Measurements from ENCODE around the gene BIN2.
A peak's percentile ranks its signal among the peaks of the same experiment; 100 is the strongest.
"Not testable (repeated sequence)": the region's sequence is repeated elsewhere in the genome, so short reads cannot be mapped to it uniquely, and the experiment has no call there.

Gene BIN2

DNA sequence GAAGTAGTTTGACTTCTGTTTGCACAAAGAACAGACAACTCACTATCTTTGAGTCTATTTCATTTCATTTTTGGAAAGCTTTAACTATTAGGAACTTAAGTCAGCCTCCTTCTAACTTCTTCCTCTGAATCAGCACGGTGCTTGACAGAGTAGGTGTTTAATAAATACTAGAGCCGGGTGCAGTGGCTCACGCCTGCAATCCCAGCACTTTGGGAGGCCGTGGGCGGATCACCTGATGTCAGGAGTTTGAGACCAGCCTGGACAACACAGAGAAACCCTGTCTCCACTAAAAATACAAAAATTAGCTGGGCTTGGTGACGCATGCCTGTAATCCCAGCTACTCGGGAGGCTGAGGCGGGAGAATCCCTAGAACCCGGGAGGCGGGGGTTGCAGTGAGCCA, 23.2 kb downstream of the BIN2 start:
- not testable (repeated sequence) for H3K27ac ChIP-seq (ENCODE audit: low read depth, low read length); H3K4me3 ChIP-seq (ENCODE audit: low read depth in 1 of 2, low read length in 2 of 2); H3K27me3 ChIP-seq (ENCODE audit: control insufficient read depth in 1 of 2, insufficient read depth in 2 of 2, low read length in 2 of 2); H3K36me3 ChIP-seq (ENCODE audit: insufficient read depth, low read length); H3K9ac ChIP-seq (ENCODE audit: low read length); H3K9me3 ChIP-seq (ENCODE audit: low read length); H3K4me1 ChIP-seq (ENCODE audit: insufficient read depth, low read length)

DNA sequence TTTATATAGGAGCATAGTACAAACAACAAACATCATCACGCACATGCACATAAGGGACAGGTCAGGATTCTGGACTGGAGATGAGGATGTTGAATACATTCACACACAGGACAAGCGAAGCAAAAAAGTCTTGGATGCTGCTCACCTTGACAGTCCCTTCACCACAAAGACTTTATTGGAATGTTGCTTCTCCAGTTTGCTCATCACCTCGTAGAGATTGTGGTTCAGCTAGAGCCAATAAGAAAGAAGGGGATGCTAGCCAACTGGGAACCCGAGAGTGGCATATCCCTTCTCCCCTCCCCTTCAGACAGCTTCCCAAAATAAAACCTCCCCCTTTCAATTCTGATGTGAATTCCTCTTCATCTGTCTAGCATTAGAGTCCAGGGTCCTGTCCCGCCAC, 28.3 kb downstream of the BIN2 start:
- Histone ChIP-seq H3K27me3 (ENCODE audit: control insufficient read depth in 1 of 2, insufficient read depth in 2 of 2, low read length in 2 of 2) (no peaks in the 10 kb centered on the region), H3K4me1 (ENCODE audit: insufficient read depth, low read length) (no peaks in the 10 kb centered on the region), H3K9me3 (ENCODE audit: low read length) (no peaks in the 10 kb centered on the region), H3K4me3 (ENCODE audit: low read depth in 1 of 2, low read length in 2 of 2) (no peak overlapping the region), H3K36me3 (ENCODE audit: insufficient read depth, low read length) (no peaks in the 10 kb centered on the region), H3K27ac (ENCODE audit: low read depth, low read length) (no peak overlapping the region), H3K9ac (ENCODE audit: low read length) (no peak overlapping the region)

DNA sequence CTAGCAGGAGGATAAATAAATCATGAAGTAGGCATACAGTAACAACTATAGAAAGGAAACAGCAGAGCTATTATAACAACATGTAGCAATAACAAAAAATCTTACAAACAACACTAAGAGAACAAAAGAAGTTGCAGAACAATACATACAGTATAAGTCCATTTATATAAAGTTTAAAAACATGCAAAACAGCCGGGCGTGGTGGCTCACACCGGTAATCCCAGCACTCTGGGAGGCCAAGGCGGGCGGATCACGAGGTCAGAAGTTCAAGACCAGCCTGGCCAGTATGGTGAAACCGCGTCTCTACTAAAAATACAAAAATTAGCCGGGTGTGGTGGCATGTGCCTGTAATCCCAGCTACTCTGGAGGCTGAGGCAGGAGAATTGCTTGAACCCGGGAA, 29.9 kb downstream of the BIN2 start:
- not testable (repeated sequence) for H3K9ac ChIP-seq (ENCODE audit: low read length); H3K27ac ChIP-seq (ENCODE audit: low read depth, low read length); H3K27me3 ChIP-seq (ENCODE audit: control insufficient read depth in 1 of 2, insufficient read depth in 2 of 2, low read length in 2 of 2); H3K36me3 ChIP-seq (ENCODE audit: insufficient read depth, low read length); H3K4me3 ChIP-seq (ENCODE audit: low read depth in 1 of 2, low read length in 2 of 2); H3K4me1 ChIP-seq (ENCODE audit: insufficient read depth, low read length); H3K9me3 ChIP-seq (ENCODE audit: low read length)

DNA sequence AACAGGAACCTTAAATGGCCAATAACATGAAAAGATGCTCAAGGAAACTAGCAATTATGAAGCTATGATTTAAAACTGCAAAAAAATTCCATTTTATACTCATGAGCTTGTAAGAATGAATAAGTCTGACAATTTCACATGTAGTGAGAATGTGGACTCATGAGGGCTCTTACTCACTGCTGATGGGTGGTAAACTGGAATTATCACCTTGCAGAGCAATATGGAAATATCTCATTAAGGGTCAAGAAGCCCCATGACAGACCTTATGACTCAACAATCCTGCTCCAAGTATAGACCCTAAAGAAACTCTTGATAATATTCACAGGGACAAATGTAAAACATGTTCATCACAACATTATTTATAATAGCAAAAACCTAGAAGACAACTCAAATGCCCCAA, 30.3 kb downstream of the BIN2 start:
- H3K9ac ChIP-seq (ENCODE audit: low read length): no peak overlapping the region
- no peaks in the 10 kb centered on the region for H3K9me3 ChIP-seq (ENCODE audit: low read length)
- no peaks in the 10 kb centered on the region for H3K4me1 ChIP-seq (ENCODE audit: insufficient read depth, low read length)
- H3K27ac ChIP-seq (ENCODE audit: low read depth, low read length): no peak overlapping the region
- no peaks in the 10 kb centered on the region for H3K36me3 ChIP-seq (ENCODE audit: insufficient read depth, low read length)
- H3K4me3 ChIP-seq (ENCODE audit: low read depth in 1 of 2, low read length in 2 of 2): no peak overlapping the region
- no peaks in the 10 kb centered on the region for H3K27me3 ChIP-seq (ENCODE audit: control insufficient read depth in 1 of 2, insufficient read depth in 2 of 2, low read length in 2 of 2)

DNA sequence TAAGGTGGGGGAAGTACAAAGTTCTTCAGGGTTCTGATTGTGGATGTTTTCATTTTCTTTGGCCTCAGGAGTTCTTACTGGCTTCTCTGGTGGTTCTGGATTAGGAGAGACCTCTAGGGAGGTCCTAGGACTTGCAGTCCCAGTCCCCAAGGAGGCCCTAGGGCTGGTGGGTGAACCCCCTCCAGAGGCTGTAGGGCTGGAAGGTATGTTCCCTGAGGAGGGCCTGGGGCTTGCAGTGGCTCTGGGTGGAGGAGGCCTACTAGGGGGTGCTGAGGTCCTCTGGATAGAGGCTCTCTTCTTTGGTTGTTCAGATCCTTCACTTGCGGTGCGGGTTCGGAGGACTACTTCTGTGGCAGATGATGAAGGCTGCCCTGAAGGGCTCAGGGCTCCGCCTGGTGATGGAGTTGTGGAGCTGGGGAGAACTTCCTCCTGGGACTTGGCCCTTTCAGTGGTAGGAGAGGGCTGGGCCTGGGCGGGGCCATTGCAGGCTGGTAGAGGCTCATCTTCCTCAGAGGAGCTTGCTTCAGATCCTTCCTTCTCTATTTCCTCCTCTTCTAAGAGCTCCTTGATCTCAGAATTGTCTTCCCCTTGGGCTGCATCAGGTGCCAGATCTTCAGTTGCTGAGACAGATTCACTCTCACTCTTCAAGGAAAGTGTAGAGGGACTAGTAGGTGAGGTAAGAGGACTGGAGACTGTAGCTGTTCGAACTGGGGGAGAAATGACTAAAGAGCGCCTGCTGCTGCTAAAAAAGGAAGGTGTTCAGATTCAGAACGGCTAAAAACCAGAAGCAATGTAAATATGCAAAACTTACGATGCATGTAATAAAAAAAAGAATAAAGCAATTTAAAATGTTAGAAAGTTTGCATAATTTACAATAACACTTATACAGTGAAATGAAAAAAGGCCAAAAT, 32.1 kb downstream of the BIN2 start:
- H3K27ac ChIP-seq (ENCODE audit: low read depth, low read length): not testable (repeated sequence)

DNA sequence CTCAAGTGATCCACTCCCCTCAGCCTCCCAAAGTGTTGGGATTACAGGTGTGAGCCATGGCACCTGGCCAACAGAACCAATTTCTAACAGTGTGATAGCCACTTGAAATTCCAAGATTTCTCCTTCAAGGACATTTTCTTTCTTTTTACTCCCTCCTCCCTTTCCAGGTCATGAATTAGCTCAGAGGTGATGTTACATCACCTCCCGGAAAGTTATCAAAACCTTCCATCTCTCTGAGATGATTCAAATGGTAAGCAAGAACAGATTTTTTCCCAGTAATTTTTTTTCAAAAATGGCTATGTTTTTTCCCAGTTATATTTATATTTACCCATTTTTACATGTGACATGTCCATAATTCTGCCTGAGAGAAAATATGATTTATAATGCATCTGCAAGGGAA, 38.1 kb downstream of the BIN2 start:
- Histone ChIP-seq H3K27ac (ENCODE audit: low read depth, low read length) (no peak overlapping the region), H3K9me3 (ENCODE audit: low read length) (no peaks in the 10 kb centered on the region), H3K4me3 (ENCODE audit: low read depth in 1 of 2, low read length in 2 of 2) (no peak overlapping the region), H3K4me1 (ENCODE audit: insufficient read depth, low read length) (no peaks in the 10 kb centered on the region), H3K9ac (ENCODE audit: low read length) (no peak overlapping the region), H3K27me3 (ENCODE audit: control insufficient read depth in 1 of 2, insufficient read depth in 2 of 2, low read length in 2 of 2) (no peaks in the 10 kb centered on the region), H3K36me3 (ENCODE audit: insufficient read depth, low read length) (no peaks in the 10 kb centered on the region)

More for the DNA sequence above, 32.1 kb downstream of the BIN2 start:
- not testable (repeated sequence) for H3K36me3 ChIP-seq (ENCODE audit: insufficient read depth, low read length); H3K9me3 ChIP-seq (ENCODE audit: low read length); H3K27me3 ChIP-seq (ENCODE audit: control insufficient read depth in 1 of 2, insufficient read depth in 2 of 2, low read length in 2 of 2); H3K4me3 ChIP-seq (ENCODE audit: low read depth in 1 of 2, low read length in 2 of 2); H3K9ac ChIP-seq (ENCODE audit: low read length); H3K4me1 ChIP-seq (ENCODE audit: insufficient read depth, low read length)

DNA sequence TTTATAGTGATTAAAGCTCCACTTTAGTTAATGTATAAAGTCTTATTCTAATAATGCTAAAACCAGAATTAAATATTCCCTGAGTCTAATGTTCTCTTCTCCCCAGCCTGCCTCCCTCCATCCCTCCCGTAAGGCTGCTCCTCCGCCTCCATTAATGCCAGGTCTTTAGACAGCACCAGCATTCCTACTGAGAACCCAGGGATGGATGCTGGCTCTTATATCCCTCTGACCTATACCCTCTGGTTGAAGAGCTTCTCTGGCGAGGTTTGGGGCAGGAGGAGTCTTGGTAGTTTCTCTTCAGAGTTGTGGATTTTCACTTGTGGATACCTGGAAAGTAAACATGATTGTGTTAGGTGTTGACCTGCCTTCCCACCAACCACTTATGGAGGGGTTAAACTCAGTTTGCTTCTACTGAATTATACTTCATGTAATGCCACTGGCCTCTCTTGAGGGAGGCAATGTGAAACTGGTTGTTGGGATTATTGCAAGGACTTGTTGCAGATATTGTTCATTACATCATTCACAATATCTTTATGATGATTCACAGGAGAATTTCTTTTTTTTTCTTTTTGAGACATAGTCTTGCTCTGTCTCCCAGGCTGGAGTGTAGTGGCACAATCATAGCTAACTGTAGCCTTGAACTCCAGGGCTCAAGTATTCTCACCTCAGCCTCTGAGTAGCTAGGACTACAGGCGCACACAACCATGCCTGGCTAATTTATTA, 42.6 kb downstream of the BIN2 start:
- no peaks in the 10 kb centered on the region for H3K36me3 ChIP-seq (ENCODE audit: insufficient read depth, low read length)
- H3K4me3 ChIP-seq (ENCODE audit: low read depth in 1 of 2, low read length in 2 of 2): no peak overlapping the region
- no peak overlapping the region for H3K27ac ChIP-seq (ENCODE audit: low read depth, low read length)
- no peak overlapping the region for H3K9ac ChIP-seq (ENCODE audit: low read length)
- no peaks in the 10 kb centered on the region for H3K27me3 ChIP-seq (ENCODE audit: control insufficient read depth in 1 of 2, insufficient read depth in 2 of 2, low read length in 2 of 2)
- no peaks in the 10 kb centered on the region for H3K4me1 ChIP-seq (ENCODE audit: insufficient read depth, low read length)
- H3K9me3 ChIP-seq (ENCODE audit: low read length): no peaks in the 10 kb centered on the region

DNA sequence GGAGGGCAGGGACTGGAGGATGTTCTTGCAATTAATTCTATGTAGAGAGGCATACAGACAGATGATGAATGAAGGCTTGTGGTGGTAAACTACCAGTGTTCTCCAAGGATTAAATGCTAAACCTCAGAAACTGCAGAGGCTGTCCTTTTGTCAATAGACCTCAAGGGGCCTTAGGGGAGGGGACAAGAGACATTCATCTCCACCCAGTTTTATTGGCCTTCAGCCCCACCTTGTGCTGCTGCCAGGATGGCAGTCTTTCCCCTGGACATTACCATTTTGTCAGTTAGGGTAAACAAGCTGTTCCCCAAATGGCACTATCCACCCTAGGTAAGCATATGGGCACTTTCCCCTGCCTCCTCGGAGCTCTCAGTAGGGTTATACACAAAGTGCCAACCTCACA, 48.9 kb downstream of the BIN2 start:
- Histone ChIP-seq H3K4me3 (ENCODE audit: low read depth in 1 of 2, low read length in 2 of 2) (no peak overlapping the region), H3K27me3 (ENCODE audit: control insufficient read depth in 1 of 2, insufficient read depth in 2 of 2, low read length in 2 of 2) (no peaks in the 10 kb centered on the region), H3K27ac (ENCODE audit: low read depth, low read length) (no peak overlapping the region), H3K9ac (ENCODE audit: low read length) (no peak overlapping the region), H3K36me3 (ENCODE audit: insufficient read depth, low read length) (no peaks in the 10 kb centered on the region), H3K4me1 (ENCODE audit: insufficient read depth, low read length) (no peaks in the 10 kb centered on the region), H3K9me3 (ENCODE audit: low read length) (no peaks in the 10 kb centered on the region)

DNA sequence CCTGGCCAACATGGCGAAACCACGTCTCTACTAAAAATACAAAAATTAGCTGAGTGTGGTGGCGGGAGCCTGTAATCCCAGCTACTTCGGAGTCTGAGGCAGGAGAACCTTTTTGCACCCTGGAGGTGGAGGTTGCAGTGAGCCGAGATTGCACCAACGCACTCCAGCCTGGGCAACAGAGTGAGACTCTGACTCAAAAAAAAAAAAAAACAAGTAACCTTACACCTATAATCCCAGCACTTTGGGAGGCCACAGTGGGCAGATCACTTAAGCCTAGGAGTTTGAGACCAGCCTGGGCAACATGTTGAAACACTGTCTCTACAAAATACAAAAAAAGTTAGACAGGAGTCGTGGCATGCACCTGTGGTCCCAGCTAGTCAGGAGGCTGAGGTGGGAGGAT, 51.2 kb downstream of the BIN2 start:
- not testable (repeated sequence) for H3K4me1 ChIP-seq (ENCODE audit: insufficient read depth, low read length); H3K4me3 ChIP-seq (ENCODE audit: low read depth in 1 of 2, low read length in 2 of 2)

DNA sequence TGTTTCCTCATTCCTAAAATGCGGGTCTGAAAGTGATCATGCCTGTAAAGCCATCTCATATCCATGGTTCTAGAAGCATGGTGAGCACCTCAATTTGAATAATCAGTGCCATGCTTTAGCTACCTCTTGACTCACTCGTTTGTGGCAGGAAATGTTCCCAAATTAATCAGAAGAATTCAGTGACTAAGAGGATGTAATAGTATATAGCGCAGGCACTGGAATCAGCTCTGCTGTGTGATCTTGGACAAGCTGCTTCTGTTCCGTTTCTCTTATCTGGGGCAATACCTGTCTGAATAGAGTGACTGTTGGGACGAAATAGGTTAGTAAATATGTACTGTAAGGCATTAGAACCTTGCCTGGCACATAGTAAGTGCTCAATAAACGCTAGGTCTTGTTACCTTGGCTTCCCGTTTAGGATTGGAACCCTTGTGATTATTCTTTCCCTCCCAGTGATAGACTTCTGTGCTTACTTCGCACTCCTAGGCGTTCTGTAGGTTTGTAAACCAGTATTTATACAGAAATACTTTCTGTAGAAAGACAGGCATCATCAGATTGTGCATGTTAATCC, 52.9 kb downstream of the BIN2 start:
- peak overlapping the region; percentile 65 to 66 for H3K4me3 ChIP-seq (ENCODE audit: low read depth in 1 of 2, low read length in 2 of 2)
- no peaks in the 10 kb centered on the region for H3K27me3 ChIP-seq (ENCODE audit: control insufficient read depth in 1 of 2, insufficient read depth in 2 of 2, low read length in 2 of 2)
- H3K9ac ChIP-seq (ENCODE audit: low read length): no peak overlapping the region
- no peaks in the 10 kb centered on the region for H3K9me3 ChIP-seq (ENCODE audit: low read length)
- no peaks in the 10 kb centered on the region for H3K36me3 ChIP-seq (ENCODE audit: insufficient read depth, low read length)
- no peaks in the 10 kb centered on the region for H3K4me1 ChIP-seq (ENCODE audit: insufficient read depth, low read length)
- no peak overlapping the region for H3K27ac ChIP-seq (ENCODE audit: low read depth, low read length)

More for the DNA sequence above, 51.2 kb downstream of the BIN2 start:
- H3K9me3 ChIP-seq (ENCODE audit: low read length); H3K36me3 ChIP-seq (ENCODE audit: insufficient read depth, low read length); H3K9ac ChIP-seq (ENCODE audit: low read length); H3K27me3 ChIP-seq (ENCODE audit: control insufficient read depth in 1 of 2, insufficient read depth in 2 of 2, low read length in 2 of 2); H3K27ac ChIP-seq (ENCODE audit: low read depth, low read length): not testable (repeated sequence)

DNA sequence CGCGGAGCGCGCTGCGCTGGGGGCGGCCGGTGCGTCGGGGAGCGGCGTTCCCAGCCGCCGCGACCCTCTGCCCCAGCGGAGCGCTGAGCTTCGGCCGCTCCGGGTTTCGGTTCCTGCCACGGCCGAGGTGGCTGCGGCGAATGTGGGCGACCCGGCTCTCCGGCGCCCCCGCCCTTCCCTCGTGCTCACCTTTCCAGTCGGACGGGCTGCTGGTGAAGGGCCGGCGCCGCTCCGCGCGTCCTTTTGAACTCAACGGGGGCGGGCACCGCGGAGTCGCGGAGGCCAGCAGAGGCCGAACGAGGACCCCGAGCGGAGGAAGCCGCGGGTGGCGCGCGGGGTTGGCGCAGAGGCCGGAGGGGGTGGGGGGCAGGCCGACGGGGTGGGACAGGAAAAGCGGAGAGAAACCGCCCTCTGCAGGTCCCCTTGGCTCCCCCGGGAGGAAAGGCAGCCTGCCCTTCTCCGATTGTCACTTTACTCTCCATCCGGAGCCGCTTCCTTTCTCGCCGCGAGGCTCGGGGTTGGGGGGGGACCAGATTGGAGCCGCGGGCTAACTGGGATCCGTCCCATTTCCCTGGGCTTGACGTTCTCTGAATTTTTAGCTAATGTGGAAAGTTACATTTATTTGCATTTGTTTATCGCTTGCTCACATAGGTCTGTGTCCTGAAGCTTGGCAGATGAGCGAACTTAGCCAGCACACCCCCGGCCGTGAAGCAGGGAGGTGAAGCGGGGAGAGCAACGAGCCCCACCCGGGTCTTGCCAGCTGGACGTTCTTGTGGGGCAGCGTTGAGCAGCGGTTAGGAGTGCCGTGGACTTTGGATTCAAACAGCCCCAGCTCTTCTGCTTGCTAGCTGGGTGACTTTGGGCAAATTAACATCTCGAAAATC, 53.7 kb downstream of the BIN2 start, which contains the start of gene SMAGP:
Gene SMAGP, minus strand, starts transcription at position 349 of the 884 bp plus-strand sequence. CDS start 1,137 bp downstream, outside the sequence.
- H3K9me3 ChIP-seq (ENCODE audit: low read length): no peaks in the 10 kb centered on the region
- no peaks in the 10 kb centered on the region for H3K27me3 ChIP-seq (ENCODE audit: control insufficient read depth in 1 of 2, insufficient read depth in 2 of 2, low read length in 2 of 2)
- H3K27ac ChIP-seq (ENCODE audit: low read depth, low read length): no peak within 1 kb of the TSS
- H3K9ac ChIP-seq (ENCODE audit: low read length): no peak within 1 kb of the TSS
- peak within 1 kb of the TSS; percentile 65 to 66 for H3K4me3 ChIP-seq (ENCODE audit: low read depth in 1 of 2, low read length in 2 of 2)
- no peaks in the 10 kb centered on the region for H3K36me3 ChIP-seq (ENCODE audit: insufficient read depth, low read length)
- H3K4me1 ChIP-seq (ENCODE audit: insufficient read depth, low read length): no peaks in the 10 kb centered on the region
